HG03060 (cell line): ENCODE measurements around the gene MYO1E.
A peak's percentile ranks its signal among the peaks of the same experiment; 100 is the strongest.

Experiments used
- ATAC-seq: cut with Tn5 transposase; IDR thresholded peaks from one replicate; pipeline ENCODE4 v1.9.1; 2021; ENCODE audit warnings: low read depth, moderate number of reproducible peaks; ENCODE audit not compliant: unreplicated experiment

Gene MYO1E

DNA sequence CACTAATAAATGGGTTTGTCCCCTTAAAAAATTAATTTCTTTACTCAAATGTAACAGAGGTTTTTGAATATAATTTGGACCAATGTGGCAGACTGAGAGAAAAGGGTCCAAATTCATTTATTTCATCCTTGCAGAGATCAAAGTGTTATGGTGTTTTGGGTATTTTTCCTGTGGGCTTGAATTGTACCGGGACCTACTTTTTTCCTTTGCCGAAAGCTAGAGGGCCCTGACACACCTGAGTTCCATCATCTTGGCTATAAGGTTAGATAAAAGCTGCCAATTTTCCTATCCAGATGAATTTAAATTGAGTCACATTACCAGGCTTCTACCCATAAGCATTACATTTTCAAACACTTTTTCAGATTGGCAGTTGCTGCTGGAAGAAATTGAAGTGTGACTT is 266.8 kb downstream of the MYO1E start:
- no peak for ATAC-seq

DNA sequence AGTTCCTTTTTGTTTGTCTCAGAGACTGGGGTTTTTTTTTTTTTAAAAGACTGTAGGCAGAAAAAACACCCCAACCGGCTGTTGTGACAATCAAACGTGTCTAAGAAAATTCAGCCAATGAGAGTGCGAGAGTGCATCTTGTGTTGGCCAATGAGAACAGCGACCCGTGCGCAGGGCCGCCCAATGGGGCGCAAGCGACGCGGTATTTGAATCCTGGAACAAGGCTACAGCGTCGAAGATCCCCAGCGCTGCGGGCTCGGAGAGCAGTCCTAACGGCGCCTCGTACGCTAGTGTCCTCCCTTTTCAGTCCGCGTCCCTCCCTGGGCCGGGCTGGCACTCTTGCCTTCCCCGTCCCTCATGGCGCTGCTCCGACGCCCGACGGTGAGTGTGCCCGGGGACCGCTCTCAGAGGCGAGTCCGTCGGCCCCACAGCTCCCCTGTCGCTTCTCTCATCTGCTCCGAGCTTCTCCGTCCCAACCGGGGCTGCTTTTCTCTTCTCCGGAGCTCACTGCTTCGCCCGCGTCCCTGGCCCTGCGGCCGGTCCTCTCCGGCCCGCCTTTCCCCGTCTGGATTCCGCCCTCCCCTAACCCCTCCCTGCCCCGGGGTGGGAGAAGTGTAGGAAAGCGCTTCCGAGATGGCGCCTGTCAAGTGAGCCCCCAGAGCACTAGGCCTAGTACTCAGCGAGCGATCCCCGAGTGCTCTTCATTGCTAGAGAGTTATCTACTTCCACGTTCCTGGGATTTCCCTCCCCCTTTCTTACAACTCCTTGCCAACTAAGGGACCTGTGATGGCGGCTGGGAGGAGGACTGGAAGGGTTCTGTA is 267.5 kb downstream of the MYO1E start, which contains the start of gene CCNB2:
CCNB2 (plus strand) TSS at position 235 of the 821 bp plus-strand sequence; CDS start at position 358, 123 bp downstream.
- peak; percentile 87 for ATAC-seq

DNA sequence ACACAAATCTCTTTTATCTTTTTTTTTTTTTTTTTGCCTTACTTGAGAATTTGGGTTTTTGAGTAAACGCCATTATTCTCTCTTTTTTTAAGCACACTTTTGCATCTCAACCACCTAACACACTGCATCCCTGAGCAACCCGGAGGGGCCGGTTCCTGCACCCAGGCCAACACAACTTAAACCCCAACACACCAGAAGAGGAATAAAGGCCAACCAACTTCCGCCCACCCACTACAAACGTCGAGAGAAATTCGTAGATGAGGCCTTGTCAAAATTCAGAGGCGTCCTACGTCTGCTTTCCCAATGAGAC is 268.1 kb downstream of the MYO1E start:
- no peak for ATAC-seq

DNA sequence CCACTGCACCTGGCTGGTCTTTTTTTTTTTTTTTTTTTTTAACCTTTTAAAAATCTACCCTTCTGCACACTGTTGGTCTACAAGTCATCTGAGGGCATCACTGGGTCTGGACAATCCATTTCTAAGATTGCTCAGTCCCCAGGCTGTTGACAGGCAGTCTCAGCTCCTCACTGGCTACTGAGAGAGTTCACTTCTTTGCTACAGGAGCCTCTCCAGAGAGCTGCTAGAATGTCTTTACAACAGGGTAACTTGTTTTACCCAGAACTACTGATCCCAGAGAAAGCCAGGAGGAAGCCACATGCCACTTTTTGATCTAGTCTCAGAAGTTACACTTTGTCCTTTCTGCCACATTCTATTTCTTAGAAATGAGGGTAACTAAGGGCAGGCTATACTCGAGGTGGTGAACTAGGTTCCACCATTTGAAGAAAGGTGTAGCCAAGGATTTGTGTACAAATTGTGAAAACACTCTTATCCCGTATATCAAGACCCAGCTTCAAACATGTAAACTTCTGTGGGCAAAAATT is 273.4 kb downstream of the MYO1E start:
- no peak for ATAC-seq

DNA sequence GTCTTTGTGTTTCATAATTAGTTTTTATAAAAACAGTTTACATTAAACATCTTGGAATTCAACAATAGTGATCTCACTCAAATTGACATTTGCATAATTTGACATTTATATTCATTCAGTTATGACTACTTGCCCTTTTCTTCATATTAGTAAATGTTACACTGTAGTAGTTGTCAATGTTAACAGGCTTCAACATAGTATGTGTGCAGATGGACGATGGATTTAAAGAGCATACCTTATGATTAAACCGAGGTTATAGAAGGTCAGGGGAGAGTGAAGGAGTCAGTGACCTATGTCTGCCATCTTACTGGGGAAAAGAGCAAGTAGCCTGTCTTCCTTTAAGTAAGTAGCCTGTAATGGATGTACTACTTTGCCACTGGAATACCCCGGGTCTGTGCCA is 276.2 kb downstream of the MYO1E start:
- ATAC-seq, result no peak

DNA sequence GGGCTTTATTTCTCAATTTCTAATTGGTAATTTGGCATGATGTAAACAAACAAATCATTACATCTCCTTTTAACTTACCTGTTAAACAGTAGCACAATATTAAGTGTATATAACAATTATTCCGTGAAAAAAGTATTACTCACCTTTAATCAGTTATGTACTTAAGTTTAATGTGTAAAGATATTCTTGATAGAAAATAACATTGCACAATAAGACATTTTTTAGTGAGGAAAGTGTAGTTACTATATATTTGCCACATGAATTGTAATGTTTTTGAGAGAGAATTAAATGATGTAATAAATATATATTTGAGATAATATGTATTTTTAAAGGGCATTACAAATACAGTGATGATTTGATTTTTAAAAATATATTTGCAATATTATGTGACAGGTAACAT is 278.6 kb downstream of the MYO1E start:
- ATAC-seq, result no peak

DNA sequence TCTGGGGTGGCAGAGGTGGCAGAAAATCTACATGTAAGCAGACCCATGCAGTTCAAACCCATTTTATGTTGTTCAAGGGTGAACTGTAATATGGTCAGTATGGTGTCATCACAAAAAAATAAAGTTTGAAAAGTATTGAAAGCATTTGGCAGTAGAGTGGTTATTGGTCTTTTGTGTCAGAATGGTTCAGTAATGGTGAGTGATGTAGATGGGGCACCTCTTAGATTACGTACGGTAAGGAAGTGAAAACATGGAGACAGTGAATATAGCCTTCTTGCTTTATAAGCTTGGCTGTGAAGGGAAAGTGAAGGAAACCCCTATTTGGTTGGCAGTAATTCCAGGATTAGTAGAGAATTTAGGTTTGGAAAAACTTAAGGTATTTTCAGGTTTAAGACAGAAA is 284.9 kb downstream of the MYO1E start:
- ATAC-seq, result no peak
